CD4-positive, alpha-beta T cell treated with Interleukin-15 for 4 hours (primary cell): ENCODE measurements around the gene KATNBL1.

Experiments used
- DNase-seq: peaks from one replicate; pipeline ENCODE4 v3.0.0-alpha.2; 2020; ENCODE audit warnings: low spot score

The KATNBL1 gene, protein sequence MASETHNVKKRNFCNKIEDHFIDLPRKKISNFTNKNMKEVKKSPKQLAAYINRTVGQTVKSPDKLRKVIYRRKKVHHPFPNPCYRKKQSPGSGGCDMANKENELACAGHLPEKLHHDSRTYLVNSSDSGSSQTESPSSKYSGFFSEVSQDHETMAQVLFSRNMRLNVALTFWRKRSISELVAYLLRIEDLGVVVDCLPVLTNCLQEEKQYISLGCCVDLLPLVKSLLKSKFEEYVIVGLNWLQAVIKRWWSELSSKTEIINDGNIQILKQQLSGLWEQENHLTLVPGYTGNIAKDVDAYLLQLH

GRCh38 chr15:34209421-34210282 is at the start of gene KATNBL1:
Gene KATNBL1, minus strand, starts transcription at chr15:34210096. Its CDS starts 46,420 bp downstream, at chr15:34163676.
- DNase-seq = peak; percentile 96

DNA sequence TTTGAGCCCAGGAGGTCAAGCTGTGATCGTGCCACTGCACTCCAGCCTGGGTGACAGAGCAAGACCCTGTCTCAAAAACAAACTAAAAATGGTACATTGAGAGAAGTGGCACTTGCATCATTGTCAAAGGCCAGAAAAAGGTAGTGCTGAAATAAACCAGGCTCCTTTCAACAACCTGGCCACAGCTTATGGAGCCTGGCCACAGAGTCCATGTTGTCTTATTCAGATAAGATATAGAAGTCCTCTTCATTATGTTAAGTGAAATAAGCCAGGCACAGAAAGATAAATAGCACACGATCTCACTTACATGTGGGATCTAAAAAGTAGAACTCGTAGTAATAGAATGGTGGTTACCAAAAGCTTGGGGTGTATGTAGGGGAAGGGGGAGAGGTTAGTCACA is 49.7 kb upstream of the KATNBL1 start:
- DNase-seq = no peak

DNA sequence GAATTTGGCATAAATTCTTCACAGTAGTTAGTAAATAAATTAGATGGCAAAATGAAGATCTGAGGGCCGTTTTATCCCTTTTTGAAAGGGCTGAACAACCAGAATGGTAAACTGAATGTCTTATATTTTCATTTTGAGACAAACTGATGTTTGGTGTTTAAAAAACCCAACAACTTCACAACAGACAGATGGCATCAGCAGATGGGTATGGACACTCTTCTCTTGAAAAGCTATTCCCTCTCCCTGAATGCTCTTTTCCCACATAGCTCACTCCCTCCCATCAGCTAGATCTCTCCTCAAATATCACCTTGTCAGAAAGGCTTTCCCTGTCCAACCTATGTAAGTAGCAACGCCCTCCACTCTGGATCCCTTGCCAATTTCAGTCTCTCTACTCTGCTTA is 48.3 kb upstream of the KATNBL1 start:
- no peak for DNase-seq

- DNase-seq = no peak
These were observed 42.6 kb upstream of the KATNBL1 start for GRCh38 chr15:34252545-34252944.

GRCh38 chr15:34248190-34248589 is 38.3 kb upstream of the KATNBL1 start:
- no peak for DNase-seq

DNA sequence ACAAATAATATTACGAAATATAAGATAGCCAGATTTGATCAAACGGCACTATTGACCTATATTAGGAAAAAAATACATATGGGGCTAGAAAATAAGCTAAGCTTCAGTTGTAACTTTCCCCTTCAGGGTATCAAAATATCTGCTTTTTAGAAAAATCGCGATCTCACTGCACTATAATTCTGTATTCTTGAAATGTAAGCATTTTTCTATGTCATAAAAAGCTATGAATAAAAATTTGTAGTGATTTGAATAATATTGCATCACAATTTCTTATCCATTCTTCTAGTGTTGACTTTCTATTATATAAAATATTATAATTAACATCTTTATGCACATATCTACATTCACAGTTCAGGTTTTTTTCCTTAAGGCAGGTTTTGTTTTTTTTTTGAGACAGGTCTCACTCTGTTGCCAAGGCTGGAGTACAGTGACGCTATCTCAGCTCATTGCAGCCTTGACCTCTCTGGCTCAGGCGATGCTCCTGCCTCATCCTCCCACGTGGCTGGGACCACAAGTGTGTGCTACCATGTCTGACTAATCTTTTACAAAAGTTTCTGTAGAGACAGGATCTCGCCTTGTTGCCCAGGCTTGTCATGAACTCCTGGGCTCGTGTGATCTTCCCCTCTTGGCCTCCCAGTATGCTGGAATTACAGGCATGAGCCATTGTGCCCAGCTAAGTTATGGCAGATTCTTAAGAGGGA is 36.5 kb upstream of the KATNBL1 start:
- DNase-seq = no peak

DNA sequence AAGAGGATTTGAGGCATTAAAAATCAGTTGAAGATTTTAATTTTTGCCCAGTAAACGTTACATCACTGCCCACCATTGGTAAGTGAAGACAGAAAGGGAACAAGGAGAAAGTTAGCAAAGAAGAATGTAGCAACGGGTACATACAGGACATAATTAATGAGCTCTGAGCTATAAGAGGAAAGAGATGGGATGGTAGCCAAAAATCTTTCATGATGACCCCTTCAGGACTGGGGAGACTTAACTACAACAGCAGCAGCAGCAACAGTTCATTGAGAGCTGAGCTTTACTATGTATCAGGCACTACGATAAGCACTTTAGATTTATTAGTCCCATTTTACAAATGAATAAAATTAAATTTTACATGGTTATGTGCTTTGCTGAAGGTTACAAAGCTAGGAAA is 33.3 kb upstream of the KATNBL1 start:
- DNase-seq = no peak

- no peak for DNase-seq
These were observed 32.4 kb upstream of the KATNBL1 start for GRCh38 chr15:34242331-34242710.

- DNase-seq = peak; percentile 69
These were observed 31.8 kb upstream of the KATNBL1 start for GRCh38 chr15:34241376-34242330.

- no peak for DNase-seq
These were observed 30.6 kb upstream of the KATNBL1 start for GRCh38 chr15:34240537-34240936.

GRCh38 chr15:34239151-34239808 is 29.4 kb upstream of the KATNBL1 start:
- peak; percentile 12 for DNase-seq

DNA sequence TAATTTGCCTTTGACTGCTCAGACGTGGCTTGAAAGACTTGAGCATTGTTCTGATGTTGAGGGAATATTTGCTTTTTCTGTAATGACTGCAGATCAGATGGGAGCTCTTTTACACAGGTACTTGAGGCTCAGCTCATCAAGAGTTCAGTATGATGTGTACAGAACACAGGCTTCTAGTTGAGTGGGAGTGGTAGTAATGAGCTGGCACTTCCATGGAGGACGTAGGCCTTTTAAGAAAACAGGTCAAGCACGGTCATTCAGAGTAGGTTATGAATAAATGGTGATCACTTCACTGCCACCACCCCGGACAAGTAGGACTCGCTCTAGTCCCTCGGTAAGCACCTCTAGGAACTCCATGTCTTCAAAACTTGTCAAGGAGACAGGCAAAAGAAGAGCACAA is 23.7 kb upstream of the KATNBL1 start:
- DNase-seq = no peak

- DNase-seq = no peak
These were observed 14.2 kb upstream of the KATNBL1 start for GRCh38 chr15:34223904-34224596.

GRCh38 chr15:34217587-34218225 is 7.8 kb upstream of the KATNBL1 start:
- DNase-seq = no peak

- no peak for DNase-seq
These were observed 6.8 kb upstream of the KATNBL1 start for GRCh38 chr15:34216527-34217270.

GRCh38 chr15:34214135-34214534 is 4.2 kb upstream of the KATNBL1 start:
- no peak for DNase-seq

- DNase-seq = no peak
These were observed 3.8 kb upstream of the KATNBL1 start for GRCh38 chr15:34213690-34214089.

GRCh38 chr15:34206011-34206410 is 3.9 kb downstream of the KATNBL1 start:
- DNase-seq = no peak

DNA sequence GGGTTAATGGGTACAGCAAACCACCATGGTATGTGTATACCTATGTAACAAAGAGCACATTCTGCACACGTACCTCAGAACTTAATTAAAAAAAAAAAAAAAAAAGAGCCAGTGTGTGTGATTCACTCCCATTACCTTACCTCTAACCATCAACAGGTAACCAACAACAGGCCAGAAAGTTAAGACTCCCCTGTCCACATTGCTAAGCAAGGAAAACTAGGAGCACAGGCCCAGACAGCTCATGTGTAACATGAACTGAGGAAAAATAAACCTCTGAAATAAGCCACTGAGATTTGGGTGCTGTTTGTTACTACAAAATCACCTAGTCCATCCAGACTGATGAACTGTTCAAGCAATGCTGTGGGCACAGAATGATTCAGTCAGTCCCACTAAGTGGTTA is 6.0 kb downstream of the KATNBL1 start:
- no peak for DNase-seq
